Ishikawa (cell line): ENCODE measurements around the gene RAI1.

ENCODE experiments used
- EP300 ChIP-seq: IDR thresholded peaks from 2 replicates; pipeline ENCODE4 v1.6.1; 2012; ENCODE audit warnings: borderline replicate concordance
- TAF1 ChIP-seq: IDR thresholded peaks from 2 replicates; pipeline ENCODE4 v1.6.1; 2012; ENCODE audit warnings: low read depth, mild to moderate bottlenecking
- TEAD4 ChIP-seq: IDR thresholded peaks from 2 replicates; pipeline ENCODE4 v1.6.1; 2012
- ZBTB7A ChIP-seq: IDR thresholded peaks from 2 replicates; pipeline ENCODE4 v1.6.1; 2012; ENCODE audit warnings: low read depth
- TF ChIP-seq, protein P1 (sequence below): IDR thresholded peaks from 2 replicates; pipeline ENCODE4 v1.6.1; 2012; ENCODE audit warnings: low read depth, mild to moderate bottlenecking
- TF ChIP-seq, protein P2 (sequence below): IDR thresholded peaks from 2 replicates; pipeline ENCODE4 v1.6.1; 2012

DNA sequence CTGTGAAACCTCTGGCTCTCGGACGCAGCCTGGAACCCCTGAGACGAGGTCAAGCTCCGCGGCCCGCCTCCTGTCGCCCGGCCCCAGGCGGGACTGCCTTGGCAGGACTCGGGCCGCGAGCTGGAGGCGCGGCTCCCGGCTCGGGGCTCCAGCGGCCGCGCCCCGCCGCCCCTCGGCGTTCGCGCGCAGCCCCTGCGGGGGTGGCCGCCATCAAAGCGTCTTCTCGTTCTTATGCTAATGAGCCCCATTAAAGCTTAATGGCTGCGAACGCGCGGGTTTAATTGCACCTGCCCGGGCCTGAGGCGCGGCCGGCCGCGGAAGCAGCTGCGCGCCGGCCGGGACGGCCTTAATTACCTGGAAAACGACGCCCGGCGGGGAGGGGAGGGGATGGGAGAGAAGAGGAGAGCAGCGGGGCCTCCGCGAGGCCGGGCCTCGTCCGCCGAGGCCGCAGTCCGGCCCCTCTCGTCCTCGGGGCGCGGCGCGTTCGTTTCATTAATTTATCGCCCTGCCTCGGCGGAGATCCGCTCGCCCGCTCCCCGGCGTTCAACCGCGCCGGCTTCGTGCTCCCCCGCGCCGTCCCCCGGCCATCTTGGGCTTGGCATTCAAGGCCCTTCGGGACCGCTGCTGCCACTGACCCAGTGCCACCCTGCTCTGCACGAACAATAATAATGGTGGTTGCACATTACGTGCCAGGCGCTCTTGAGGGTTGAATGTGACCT, 19.2 kb downstream of the RAI1 start:
- TF ChIP-seq, protein P1, sequence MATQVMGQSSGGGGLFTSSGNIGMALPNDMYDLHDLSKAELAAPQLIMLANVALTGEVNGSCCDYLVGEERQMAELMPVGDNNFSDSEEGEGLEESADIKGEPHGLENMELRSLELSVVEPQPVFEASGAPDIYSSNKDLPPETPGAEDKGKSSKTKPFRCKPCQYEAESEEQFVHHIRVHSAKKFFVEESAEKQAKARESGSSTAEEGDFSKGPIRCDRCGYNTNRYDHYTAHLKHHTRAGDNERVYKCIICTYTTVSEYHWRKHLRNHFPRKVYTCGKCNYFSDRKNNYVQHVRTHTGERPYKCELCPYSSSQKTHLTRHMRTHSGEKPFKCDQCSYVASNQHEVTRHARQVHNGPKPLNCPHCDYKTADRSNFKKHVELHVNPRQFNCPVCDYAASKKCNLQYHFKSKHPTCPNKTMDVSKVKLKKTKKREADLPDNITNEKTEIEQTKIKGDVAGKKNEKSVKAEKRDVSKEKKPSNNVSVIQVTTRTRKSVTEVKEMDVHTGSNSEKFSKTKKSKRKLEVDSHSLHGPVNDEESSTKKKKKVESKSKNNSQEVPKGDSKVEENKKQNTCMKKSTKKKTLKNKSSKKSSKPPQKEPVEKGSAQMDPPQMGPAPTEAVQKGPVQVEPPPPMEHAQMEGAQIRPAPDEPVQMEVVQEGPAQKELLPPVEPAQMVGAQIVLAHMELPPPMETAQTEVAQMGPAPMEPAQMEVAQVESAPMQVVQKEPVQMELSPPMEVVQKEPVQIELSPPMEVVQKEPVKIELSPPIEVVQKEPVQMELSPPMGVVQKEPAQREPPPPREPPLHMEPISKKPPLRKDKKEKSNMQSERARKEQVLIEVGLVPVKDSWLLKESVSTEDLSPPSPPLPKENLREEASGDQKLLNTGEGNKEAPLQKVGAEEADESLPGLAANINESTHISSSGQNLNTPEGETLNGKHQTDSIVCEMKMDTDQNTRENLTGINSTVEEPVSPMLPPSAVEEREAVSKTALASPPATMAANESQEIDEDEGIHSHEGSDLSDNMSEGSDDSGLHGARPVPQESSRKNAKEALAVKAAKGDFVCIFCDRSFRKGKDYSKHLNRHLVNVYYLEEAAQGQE: no peak
- TF ChIP-seq, protein P2, sequence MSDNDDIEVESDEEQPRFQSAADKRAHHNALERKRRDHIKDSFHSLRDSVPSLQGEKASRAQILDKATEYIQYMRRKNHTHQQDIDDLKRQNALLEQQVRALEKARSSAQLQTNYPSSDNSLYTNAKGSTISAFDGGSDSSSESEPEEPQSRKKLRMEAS: no peak
- TF ChIP-seq TEAD4 (no peak), EP300 (no peak), ZBTB7A (no peak), TAF1 (no peak)
